KOPT-K1 (cell line): Measurements from ENCODE around the gene GET4.
"Not testable (repeated sequence)": the region's sequence is repeated elsewhere in the genome, so short reads cannot be mapped to it uniquely, and the experiment has no call there.

ENCODE experiments used
- H3K27ac ChIP-seq: fragments of 200-600 bp; sonication (generic); 2 replicates; pipeline ENCODE4 v1.5.1; 2016; ENCODE audit warnings: antibody characterized with exemption, mild to moderate bottlenecking, low read depth, low read length; ENCODE audit not compliant: poor library complexity, severe bottlenecking
- H3K36me3 ChIP-seq: fragments of 200-600 bp; sonication (generic); 2 replicates; pipeline ENCODE4 v1.5.1; 2017; ENCODE audit warnings: antibody characterized with exemption, mild to moderate bottlenecking, low read length, moderate library complexity; ENCODE audit not compliant: insufficient read depth
- H3K9me3 ChIP-seq: fragments of 200-600 bp; sonication (generic); 2 replicates; pipeline ENCODE4 v1.5.1; 2017; ENCODE audit warnings: antibody characterized with exemption, low read length, mild to moderate bottlenecking; ENCODE audit not compliant: insufficient read depth, poor library complexity, severe bottlenecking

The GET4 gene

DNA sequence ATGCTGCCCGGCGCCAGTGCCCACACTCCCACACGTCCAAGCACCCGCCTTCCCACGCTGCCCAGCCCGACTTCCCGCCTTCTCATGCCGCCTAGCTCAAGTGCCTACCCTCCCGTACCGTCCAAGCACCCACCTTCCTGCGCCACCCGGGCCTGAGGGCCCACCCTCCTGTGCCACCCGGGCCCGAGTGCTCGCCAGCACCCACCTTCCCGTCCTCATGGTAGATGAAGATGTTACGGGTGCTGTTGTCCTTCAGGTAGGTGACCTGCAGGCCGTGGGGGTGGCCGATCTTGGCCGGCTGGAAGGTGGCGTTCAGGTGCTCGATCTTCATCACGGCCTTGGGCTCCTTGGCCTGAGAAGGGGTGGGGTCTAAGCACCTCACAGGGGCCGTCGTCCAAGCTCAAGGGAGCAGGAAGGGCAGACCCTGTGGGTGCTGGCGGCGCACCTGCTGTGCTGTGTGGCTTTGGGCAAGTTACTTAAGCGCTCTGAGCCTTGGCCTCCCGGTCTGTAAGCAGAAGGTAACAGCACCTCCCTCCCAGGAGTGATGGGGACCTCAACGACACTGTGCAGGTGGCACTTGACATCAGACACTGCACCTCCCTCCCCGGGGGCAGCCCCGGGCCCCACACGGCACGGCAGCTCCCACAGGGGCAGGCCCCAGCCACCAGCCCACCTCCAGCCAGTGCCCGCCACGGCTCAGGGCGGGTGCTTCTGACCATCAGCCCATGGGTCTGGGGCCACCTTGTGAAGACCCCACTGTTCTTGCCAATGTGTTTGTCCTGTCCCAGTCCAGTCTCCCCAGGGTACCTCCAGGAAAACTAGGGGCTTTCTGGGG is 27.8 kb downstream of the GET4 start:
- peaks cover under 1% of the 10 kb centered on the region; the same call in 1 of the 2 replicates for H3K36me3 ChIP-seq
- H3K9me3 ChIP-seq: no peaks in the 10 kb centered on the region
- no peak overlapping the region for H3K27ac ChIP-seq

DNA sequence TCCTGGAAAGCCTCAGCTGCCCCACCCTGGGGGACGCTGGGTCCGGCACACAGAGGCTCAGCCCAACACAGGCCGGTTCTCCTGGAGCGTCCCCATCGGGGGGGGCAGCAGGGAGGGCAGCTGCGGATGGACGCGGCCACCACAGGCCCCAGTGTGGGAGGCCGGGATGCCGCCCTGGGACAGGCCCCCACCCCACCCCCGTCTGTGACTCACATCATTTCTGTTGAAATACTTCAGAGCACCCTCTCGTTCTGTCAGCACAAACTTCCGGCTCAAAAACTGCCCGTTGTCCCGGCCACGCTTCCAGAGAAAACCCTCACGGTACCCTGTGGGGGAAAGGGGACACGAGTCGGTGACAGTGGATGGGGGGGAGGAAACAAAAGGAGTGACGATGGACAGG is 28.5 kb downstream of the GET4 start:
- no peaks in the 10 kb centered on the region for H3K9me3 ChIP-seq
- no peak overlapping the region for H3K27ac ChIP-seq
- no peaks in the 10 kb centered on the region for H3K36me3 ChIP-seq

DNA sequence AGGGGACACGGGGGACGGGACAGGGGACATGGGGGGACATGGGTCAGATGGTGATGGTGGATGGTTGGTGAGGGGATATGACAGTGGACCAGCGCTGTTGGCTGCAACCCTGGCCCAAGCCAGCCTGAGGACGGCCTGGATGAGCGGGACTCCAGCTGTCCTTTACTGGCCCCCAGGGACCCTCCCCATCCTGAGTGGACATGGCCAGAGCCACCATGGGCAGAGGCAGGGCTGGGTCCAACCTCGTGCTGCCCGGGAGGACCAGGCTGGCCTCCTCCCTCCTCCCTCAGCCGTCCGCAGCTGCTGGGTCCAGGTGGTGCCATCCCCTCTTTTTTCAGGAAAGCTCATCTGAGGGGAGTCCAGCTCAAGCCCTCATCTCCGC is 30.4 kb downstream of the GET4 start:
- Histone ChIP-seq H3K27ac (no peak overlapping the region), H3K9me3 (no peaks in the 10 kb centered on the region), H3K36me3 (no peaks in the 10 kb centered on the region)

DNA sequence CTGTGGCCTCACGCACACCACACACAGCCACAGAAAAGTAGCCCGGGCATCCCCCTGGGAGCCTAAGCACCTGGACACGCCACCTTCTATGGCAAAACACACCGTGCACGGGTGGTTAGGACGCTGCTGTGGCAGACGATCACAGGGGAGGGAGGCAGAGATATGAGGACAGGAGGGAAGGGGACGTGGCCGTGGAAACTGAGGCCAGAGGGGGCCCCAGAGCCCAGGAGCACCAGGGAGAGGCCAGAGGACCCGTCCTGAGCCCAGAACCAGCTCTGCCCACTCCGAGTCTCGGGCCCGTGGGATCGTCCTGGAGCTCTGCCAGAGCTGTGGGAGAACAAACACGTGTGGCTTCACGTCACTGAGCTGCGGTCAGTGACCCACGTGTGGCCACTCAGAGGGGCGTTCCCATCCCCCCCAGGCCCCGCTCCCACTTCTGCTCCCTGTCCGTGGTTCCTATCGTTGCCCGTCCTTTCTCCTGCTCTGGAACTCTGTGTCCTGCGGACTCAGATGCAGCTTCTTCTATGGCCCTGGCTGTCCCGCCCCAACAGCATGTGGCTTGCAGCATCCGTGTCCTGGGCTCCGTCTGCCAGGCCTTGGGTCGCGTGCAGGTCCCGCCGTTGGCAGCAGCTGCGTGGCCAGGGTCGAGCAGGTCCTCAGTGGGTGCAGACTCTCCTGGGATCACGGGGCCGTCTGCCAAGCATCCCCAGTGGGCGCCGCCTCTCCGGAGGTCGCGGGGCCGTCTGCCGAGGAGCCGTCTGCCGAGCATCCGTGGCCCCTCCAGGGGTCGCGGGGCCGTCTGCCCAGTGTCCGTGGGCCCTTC is 31.0 kb downstream of the GET4 start:
- no peaks in the 10 kb centered on the region for H3K9me3 ChIP-seq
- no peaks in the 10 kb centered on the region for H3K36me3 ChIP-seq
- H3K27ac ChIP-seq: no peak overlapping the region

DNA sequence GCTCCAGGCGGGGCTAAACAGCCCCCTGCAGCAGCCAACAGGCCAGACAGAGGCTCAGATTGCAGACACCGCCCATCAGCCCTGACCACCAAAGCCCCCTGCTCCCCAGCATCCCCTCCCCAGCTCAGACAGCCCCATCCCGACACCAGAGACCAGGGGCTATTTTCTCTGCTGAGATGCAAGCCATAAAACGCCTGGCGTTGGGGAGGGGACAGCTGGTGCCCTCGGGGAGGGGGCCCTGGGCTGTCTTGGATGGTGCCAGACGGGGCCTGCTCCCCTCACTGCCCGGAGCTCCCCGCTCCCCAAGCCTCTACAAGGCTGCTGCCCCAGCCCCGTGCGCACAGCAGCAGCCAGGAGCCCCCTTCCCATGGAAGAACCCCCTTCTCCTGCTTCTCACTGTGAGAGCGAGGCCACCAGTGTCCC is 31.8 kb downstream of the GET4 start:
- Histone ChIP-seq H3K9me3 (no peaks in the 10 kb centered on the region), H3K27ac (no peak overlapping the region), H3K36me3 (no peaks in the 10 kb centered on the region)

DNA sequence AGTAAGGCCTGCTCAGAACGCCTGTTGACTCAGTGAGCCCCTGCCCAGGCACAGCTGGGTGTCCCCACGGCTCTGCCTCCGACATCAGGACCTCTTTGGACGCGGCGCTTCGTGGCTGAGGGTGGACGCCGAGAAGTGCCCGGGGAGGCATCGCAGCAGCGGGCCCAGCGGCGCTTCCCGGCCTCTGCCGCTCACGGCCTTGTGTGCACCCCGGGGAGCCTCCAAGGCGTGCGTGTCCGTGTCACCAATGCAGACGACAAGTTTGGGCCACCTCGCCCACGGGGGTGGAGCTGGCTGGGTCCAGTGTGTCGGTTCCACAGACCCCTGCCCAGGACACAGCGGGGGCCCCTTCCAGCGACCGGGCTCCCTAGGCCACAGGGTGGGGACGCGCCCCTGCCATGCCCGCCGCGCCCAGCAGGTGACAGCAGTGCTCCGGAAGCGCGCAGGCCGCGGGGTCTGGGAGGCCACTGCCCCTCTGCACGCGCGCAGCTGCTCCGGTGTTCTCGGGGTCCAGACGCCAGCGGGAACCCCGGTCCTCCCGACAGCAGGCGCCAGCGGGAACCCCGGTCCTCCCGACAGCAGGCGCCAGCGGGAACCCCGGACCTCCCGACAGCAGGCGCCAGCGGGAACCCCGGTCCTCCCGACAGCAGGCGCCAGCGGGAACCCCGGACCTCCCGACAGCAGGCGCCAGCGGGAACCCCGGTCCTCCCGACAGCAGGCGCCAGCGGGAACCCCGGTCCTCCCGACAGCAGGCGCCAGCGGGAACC is 32.4 kb downstream of the GET4 start:
- not testable (repeated sequence) for H3K9me3 ChIP-seq

DNA sequence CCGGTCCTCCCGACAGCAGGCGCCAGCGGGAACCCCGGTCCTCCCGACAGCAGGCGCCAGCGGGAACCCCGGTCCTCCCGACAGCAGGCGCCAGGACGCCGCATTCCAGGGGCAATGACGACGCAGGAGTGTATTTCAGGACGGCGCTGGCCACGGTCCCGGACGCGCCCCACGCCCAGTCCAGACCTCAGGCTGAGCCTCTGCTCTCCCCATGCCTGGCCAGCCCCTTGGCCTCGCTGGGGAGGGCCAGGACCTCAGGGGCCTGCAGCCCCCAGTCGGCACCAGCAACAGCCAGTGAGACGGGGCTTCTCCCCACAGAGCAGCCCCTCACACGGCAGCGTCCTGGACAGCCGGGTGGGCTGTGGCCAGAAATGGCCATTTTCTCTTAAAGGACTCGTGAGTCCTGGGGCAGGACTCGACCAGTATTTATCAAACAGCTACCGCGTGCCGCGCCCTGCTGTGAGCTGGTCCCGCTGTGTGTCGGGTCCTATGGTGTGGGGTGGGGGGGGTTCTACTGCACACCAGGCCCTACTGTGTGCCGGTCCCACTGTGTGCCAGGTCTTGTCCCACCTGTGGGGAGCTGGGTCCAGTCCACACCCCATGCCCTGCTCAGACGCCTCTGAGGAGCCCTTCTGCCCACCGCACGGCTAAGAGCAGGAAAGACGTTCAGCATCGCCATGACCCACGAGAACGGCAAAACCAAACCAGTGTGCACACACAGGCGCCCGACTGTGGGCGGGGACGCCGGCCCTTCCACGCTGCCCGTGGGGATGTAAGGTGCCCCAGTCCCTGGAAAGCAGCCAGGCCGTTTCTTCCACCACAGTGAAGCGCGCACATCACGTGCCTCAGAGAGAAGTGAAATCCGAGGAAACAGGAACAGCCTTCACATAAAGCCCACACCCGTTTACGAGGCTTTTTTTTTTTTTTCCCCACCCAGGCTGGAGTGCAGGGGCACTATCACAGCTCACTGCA is 33.3 kb downstream of the GET4 start:
- Histone ChIP-seq H3K9me3 (no peaks in the 10 kb centered on the region), H3K36me3 (no peaks in the 10 kb centered on the region), H3K27ac (no peak overlapping the region)

More for the DNA sequence above, 32.4 kb downstream of the GET4 start:
- H3K27ac ChIP-seq, H3K36me3 ChIP-seq: not testable (repeated sequence)

DNA sequence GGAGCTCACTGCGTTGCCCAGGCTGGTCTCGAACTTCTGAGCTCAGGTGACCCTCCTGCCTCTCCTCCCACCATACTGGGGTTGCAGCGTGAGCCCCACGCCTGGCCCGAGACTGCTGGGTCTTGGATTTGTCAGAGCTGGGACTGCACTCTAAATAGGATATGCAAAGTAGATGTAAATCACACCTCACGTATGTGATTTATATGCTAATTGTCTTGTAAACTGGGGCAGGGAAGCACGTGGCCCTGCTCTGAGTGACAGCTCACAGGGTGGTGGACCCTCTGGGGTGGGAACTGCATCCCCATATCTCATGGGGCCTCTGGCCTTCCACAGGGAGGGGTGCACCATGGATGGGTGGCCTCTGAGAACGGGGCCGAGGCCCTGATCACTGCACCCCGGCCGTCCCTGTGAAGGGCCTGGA is 34.1 kb downstream of the GET4 start:
- Histone ChIP-seq H3K9me3 (no peaks in the 10 kb centered on the region), H3K36me3 (no peaks in the 10 kb centered on the region), H3K27ac (no peak overlapping the region)

DNA sequence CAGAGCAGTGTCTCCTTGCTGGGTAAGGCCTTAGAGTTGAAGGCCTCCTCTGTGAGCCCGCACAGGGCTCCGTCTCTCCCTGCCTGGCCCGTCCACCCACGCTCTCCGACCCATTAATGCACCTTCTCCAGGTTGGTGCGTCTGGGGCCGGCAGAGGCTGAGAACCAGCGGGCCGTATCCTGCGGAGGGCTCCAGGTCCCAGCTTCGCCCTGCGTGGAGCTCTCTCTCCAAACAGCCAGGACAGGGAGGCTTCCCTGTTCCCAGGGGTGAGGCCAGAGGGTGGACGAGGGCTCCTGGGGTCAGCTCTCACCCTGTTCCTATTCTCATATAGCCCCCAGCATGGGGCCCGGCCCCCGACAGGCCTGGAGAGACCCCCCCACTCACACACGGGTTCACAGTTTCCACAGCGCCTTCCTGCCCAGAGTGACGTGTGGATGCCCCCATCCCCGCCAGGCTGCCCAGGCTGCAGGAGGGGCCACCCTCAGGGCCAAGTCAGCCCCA is 34.6 kb downstream of the GET4 start:
- no peaks in the 10 kb centered on the region for H3K36me3 ChIP-seq
- no peaks in the 10 kb centered on the region for H3K9me3 ChIP-seq
- no peak overlapping the region for H3K27ac ChIP-seq

DNA sequence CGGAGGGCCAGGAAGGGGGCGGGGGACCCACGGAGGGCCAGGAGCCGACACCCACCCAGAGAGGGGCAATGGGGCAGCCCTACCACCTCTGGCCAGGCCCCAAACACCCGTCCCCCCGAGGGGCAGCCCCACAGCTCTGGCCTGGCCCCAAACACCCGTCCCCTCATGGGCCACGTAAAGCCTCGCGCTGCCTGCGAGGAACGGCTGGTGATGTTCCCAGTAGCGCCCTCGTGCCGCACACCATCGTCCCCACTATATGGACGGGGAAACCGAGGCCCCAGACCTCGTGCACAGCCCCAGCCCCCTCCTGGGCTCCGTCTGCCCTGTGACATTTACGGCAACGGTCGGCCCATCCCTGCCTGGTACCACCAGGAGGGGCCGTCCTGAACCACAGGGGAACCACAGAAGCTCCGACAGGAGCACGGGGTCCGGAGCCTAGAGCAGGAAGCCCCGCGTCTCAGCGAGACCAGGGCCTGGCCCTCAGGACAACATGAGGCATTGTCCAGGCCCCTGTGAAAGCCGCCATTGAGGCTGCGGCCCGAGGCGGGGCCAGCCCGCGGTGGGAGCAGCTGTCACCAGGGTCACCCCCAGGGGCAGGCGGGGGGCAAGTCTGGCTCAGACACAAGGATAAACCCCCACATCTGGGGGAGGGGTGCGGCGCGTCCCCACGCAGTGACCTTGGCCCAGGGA is 35.6 kb downstream of the GET4 start:
- no peaks in the 10 kb centered on the region for H3K36me3 ChIP-seq
- no peaks in the 10 kb centered on the region for H3K9me3 ChIP-seq
- H3K27ac ChIP-seq: no peak overlapping the region

DNA sequence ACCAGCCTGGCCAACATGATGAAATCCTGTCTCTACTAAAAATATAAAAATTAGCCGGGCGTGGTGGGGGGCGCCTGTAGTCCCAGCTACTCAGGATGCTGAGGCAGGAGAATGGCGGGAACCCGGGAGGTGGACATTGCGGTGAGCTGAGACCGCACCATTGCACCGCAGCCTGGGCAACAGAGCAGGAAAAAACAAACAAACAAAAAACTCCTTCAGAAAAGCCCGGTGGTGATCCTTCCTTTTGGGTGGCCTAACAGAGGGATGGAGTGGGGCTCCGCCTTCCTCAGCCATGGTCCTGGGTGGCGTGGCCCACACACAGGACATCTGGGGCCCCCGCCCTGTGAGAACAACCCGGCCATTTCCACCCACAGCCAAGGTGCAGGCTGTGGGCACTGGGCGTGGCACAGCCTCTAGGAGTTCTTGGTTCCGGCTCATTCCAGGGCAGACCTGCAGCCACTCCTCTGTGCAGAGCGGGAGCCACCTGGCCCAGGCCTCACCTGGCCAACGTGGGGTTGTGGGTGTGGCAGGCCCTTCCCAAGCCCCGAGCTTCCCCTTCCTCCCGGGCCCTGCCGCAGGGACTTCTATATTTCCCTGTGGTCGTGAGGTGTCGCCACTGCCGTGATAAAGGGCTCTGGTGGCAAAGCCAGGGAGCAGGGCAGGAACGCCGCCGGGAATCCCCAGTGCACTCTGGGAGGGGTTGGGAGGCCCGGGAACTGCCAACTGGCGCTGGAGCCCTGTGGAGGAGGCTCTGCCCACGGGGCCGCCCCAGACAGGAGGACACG is 37.6 kb downstream of the GET4 start:
- Histone ChIP-seq H3K27ac (no peak overlapping the region), H3K9me3 (no peaks in the 10 kb centered on the region), H3K36me3 (no peaks in the 10 kb centered on the region)

DNA sequence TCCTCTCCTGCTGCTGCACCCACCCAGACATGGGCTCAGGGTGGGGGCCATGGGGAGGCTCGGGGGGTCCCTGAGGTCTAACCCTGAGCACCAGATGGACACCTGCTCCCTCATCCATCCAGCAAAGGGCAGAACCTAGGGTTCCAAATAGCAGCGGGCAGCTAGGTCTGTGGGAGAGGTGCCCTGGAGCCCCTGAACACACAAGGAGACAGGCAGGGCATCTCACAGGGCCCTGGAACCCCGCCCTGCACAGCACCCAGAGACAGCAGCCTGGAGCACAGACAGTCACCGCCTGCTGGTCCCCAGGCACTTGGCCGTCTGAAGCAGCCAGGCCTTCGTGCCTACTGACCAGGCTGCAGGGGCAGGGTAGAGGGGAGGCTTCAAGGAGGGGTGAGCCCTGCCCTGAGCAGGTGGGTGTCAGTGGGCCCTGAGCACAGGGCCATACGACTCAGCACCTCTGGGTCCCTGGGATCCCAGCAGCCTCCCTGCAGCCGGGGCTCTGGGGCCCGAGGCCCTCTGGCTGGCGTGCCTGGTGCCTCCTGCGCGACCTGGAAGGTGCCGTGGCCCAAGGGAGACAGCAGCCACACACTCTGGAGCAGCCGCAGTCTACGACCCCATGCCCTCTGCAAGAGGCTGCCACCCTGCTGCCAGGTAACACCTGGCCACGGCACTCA is 38.3 kb downstream of the GET4 start:
- H3K27ac ChIP-seq: no peak overlapping the region
- no peaks in the 10 kb centered on the region for H3K36me3 ChIP-seq
- H3K9me3 ChIP-seq: no peaks in the 10 kb centered on the region
